HG03432 (cell line): Measurements from ENCODE around the gene ATP10A.

Source experiments
- ATAC-seq: cut with Tn5 transposase; IDR thresholded peaks from one replicate; pipeline ENCODE4 v1.9.1; 2021; ENCODE audit warnings: mild to moderate bottlenecking, moderate library complexity; ENCODE audit not compliant: unreplicated experiment

The ATP10A gene

DNA sequence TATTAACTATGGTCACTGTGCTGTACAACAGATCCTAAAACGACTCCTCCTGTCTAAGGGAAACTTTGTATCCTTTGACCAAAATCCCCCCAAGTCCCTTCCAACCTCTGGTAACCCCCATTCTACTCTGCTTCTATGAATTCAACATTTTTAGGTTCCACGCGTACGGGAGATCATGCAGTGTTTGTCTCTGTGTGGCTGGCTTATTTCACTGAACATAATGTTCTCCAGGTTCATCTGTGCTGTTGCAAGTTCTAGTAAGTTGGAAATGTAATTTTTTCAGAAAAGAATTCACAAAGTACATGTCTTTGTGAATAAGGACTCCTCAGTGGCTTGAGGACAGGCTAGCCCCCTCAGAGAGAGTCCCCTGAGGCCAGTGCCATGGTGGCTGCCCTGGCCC lies 66.1 kb downstream of the ATP10A start:
- ATAC-seq: no peak

DNA sequence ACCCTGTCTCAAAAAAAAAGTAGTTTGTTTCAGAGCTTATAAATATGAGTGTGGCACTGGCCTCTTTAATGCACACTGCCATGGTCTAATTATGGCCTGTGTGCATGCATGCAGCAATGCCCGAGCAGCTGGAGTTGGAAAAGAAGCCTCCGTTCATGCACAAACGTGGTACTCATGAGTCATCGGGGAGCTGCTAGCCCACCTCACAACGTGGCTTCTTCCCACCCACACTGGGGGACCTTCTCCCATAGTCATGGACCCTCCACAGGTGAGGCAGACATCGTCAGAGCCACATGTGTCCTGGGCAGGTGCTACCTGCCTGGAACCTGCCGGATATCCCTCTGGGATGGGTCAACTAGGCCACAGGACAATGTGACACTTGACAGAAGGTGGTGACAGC lies 66.7 kb downstream of the ATP10A start:
- ATAC-seq: no peak

GRCh38 chr15:25795712-25796111 lies 67.4 kb downstream of the ATP10A start:
- no peak for ATAC-seq

- no peak for ATAC-seq
Observed at GRCh38 chr15:25795061-25795460, 68.1 kb downstream of the ATP10A start.

DNA sequence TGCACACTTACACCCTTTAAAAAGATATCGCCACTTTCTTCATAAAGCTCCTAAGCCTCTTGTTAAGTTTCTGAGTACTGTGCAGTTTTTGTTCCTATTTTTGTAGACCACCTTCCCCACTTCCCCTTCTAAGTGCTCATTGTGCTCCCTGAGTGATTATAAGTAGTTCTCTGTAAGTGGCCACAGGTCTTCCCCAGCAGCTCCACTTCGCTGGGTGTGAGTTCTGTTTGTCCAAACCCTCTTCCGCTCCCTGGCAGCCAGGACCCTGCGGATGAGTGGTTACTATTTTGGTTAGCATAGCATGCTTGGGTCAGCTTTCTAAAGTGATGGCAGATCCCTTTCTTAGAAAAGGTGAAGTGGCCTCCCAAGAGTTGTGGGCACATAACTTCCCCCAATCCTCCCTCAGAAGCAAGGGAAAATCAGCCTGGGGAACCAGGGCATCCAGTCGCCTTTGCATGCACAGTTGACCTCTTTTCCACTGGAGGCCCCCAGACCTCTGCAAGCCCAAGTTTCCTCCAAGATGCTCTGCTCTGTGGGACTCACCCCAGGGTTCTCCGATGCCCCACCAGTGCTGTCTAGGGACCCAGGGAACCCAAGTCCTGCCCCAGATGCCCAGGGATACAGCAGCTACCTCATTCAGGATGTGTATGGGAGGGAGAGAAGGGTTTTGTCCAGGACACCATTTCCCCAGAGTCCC lies 69.6 kb downstream of the ATP10A start:
- peak; percentile 61 for ATAC-seq

DNA sequence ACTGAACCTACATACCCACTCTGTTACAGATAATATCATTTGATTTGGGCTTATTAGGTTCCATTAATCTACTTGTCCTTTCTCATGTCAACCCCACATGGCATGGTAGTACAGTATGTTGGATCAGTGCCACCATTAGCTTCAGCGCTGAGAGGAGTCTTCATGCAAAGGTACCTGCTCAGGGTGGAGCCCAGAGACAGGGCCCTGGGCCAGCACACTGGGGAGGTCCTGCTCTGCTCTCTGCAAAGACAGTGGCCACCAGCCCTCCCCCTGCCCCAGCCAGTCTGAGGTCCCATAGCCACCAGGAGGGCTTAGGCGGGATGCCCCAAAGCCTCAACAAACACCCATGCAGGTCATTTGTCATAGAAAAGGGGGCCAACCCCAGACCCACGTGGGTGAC lies 71.0 kb downstream of the ATP10A start:
- ATAC-seq: no peak

DNA sequence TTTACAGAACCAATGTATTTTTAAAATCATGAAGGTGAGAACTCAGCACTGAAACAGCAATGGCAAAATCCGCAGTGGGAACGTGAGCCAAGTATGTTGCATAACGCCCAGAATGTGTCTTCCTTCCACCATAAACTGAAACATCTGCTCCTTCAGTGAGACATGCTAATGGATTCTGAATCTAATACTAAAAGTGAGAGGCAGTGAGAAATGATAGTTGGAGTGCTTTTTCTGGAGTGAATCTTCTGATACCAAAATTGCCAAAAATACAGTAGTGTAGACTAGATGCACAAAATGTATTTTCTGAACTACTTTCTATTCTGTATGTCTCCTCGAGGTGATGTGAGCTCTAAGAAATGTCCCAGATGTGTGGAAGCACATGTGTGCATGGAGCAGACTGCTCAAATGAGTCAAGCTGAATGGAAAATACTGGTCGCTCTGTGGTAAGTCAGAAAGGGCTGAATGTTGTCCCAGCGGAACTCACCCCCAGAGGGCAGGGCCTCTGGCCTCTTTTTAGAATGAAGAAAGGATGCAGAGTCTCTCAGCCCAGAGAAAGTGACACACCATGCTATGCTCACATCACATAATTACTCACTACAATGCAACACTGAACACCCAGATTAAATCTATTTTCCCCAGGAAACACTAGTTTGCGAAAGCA lies 73.0 kb downstream of the ATP10A start:
- ATAC-seq: no peak

GRCh38 chr15:25789616-25789999 lies 73.5 kb downstream of the ATP10A start:
- ATAC-seq: no peak

- ATAC-seq: no peak
Observed at GRCh38 chr15:25789211-25789610, 73.9 kb downstream of the ATP10A start.

DNA sequence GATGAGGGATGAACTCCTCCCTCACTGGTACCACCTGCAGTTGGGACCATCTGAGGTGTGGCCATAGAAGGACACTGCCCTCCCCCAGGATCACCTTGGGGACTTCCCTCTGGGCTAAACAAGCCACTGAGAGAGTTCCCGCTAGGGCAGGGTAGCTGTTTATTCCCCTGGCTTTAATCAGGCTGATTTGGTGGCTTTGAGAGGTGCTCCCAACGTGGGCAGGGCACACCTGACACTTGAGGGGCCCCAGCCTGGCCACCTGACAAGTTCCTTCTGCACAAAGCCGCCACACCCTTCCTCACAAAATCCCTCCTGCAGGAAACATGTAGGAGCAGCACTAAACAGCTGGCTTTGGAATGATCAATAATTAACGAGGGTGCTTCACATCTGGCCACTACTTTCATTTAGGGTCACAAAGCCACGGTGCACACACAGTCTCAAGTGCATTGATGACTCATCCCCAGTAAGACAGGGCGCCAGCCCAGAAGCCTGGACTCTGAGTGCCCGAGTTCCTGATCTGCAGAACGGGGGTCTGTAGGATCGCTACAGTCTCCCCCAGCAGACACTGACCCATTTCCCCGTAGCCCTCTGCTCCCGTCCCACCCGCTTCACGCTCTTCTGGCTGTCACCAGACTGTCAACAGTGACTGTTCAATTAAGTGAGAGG lies 75.1 kb downstream of the ATP10A start:
- no peak for ATAC-seq

- no peak for ATAC-seq
Observed at GRCh38 chr15:25787381-25787780, 75.7 kb downstream of the ATP10A start.

DNA sequence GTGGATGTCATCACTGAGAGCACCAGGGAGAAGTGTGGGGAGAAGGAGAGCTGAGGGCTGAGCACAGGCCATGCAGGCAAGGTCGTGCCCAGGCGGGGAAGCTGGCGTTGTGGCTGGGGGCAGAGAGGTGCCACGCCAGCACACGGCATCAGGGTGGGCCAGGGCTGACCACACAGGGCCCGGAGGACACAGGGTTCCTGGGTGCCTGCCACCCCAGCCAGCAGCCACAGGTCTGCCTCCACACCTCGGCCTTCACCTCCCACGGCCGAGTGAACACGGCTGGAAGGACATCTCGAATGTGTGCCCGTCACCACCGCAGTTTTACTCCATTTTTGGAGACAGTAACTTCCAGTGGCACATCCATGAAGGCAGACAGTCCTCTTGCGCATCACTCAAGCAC lies 77.1 kb downstream of the ATP10A start:
- no peak for ATAC-seq

DNA sequence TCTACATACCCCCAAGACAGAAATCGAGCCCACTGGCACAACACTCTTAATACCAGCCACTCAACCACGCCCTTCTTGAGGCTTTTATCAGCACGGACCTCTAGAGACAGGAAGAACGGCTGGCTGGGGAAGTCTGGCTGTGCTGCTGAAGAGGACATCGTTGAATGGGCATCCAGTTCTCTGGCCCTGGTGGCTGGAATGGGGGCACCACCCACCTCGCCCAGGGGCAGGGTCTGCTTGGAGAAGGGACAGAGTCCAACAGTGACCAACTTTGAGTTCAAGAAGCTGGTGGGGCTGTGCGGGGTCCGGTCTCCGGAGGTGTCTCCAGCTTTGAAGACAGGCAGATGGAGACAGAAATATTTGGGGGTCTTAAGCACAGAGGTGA lies 77.5 kb downstream of the ATP10A start:
- ATAC-seq: no peak

GRCh38 chr15:25784876-25785640 lies 78.1 kb downstream of the ATP10A start:
- ATAC-seq: no peak

DNA sequence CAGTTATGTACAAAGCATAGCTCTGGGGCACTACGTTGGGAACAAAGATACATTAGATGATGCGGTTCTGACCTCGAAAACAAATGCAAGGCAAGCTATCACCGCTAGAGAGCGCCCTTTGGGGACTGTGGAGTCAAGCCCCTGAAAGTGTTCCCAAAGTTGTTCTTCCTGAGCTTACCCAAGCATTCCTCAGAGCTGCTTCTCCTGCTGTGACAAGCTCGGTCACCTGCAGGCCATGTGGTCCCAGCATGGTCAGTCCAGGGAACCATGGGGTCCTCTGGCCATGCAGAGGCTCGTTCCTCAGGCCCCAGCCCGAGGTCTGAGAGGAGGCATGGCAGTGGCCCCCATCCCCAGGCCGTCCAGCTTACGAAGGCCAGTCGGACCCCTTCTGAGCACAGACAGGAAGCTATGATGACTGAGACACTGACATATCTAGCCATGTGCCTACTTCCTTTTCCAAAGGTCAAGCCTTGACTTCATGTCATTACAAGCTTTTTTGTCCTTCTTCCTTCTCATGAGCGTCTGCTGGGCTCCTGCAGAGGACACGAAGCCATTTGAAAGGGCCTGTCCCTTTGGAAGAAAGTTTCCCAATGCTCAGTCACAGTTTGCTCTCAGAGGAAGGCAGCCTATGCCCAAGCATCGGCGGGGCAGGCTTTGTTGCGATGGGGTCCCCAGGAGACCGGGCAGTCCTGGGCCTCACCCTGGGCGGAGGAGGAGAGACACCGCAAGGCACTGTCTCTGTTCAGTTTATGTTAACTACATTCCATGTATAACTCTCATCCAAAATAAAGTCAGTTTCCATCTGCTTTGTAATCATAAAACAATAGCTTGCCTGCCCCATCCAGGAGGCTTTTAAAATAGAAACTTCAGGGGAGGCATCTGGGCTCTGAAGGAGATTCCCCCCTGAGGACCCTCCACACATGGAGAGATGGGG lies 79.3 kb downstream of the ATP10A start:
- no peak for ATAC-seq

GRCh38 chr15:25783134-25783533 lies 80.0 kb downstream of the ATP10A start:
- no peak for ATAC-seq

DNA sequence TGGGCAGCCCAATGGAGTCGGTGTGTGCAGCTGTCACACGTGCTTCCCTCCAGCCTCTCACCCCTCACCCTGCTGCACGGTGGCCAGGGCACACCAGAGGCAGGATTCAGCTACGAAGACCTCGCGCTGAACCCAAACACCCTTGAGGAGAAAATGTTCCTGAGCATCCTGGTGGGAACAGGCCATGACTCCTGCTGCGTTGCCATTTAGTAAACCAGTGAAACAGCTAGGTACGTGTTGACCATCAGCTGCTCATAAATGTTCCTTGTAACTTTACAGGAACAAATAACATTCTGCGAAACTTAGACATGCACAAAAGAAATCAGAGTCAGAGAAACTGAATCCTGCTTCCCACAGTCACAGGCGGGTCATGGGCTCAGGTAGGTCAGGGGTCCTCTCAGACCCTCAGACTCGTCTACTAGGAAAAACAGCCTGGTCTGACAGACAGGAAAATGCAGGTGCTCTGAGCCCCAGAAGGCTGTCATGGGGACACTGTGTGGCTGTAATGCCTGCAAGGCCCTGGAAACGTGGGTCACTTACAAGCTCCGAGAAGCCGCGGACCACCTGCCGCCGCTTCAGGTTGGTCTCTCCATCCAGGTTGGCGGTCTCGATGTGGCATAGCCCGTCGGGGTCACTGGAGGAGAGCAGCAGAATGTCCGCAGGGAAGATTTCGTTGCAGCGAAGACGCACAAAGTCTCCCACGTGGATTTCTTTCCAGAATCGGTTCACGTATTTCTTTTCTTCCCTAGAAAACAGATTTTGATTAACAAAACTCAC lies 82.5 kb downstream of the ATP10A start:
- no peak for ATAC-seq

- ATAC-seq: no peak
Observed at GRCh38 chr15:25778161-25778560, 85.0 kb downstream of the ATP10A start.

DNA sequence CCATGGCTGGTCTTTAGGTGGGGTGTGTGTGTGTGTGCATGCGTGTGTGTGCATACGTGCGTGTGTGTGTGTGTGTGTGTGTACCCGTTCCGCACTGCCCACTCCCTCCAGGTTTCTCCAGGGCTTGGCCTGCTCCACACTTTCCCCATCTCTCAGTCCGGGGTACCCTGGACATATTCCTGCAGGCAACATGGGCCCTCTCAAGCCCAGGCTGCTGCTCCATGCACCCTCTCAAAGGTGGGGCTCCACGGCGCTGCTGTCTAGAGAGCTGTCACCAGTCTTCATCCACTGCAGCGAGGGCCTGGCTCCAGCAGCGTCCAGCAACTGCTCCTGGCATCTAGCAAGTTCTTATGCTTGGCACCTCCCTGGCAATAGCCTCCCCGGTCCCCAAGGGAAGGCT lies 86.1 kb downstream of the ATP10A start:
- no peak for ATAC-seq
